Vagina (tissue), 2 donors: ENCODE data around the gene RABGAP1L.

Experiments used
- POLR2AphosphoS5 ChIP-seq, 2 donors: sonication (generic); formaldehyde crosslinking; IDR thresholded peaks; one replicate each; pipeline ENCODE4 v1.9.0; 2017; ENCODE audit warnings: antibody characterized with exemption in 2 of 2, mild to moderate bottlenecking in 2 of 2, low read depth in 1 of 2; ENCODE audit not compliant: insufficient read depth in 1 of 2
- TF ChIP-seq, protein P1 (sequence below), 3 experiments: fragments of 450-650 bp in 2 of 3; fragments of 200-600 bp in 1 of 3; sonication (generic) in 1 of 3; IDR thresholded peaks; one replicate each; pipeline ENCODE4 v1.5.1; 2017 to 2019; ENCODE audit warnings: antibody characterized with exemption in 3 of 3, mild to moderate bottlenecking in 2 of 3, moderate library complexity in 2 of 3

GRCh38 chr1:174956086-174956485, 796.8 kb downstream of the RABGAP1L start:
- TF ChIP-seq, protein P1, sequence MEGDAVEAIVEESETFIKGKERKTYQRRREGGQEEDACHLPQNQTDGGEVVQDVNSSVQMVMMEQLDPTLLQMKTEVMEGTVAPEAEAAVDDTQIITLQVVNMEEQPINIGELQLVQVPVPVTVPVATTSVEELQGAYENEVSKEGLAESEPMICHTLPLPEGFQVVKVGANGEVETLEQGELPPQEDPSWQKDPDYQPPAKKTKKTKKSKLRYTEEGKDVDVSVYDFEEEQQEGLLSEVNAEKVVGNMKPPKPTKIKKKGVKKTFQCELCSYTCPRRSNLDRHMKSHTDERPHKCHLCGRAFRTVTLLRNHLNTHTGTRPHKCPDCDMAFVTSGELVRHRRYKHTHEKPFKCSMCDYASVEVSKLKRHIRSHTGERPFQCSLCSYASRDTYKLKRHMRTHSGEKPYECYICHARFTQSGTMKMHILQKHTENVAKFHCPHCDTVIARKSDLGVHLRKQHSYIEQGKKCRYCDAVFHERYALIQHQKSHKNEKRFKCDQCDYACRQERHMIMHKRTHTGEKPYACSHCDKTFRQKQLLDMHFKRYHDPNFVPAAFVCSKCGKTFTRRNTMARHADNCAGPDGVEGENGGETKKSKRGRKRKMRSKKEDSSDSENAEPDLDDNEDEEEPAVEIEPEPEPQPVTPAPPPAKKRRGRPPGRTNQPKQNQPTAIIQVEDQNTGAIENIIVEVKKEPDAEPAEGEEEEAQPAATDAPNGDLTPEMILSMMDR (IDR thresholded peaks at IDR 0.05): no peak
- no peak for TF ChIP-seq POLR2AphosphoS5 (IDR thresholded peaks at IDR 0.05; ENCODE audit: insufficient read depth in 1 of 2, low read depth in 1 of 2)
